Fibroblast of skin of left biceps (primary cell): ENCODE results near the gene STRN4.

Source experiments
- DNase-seq, 2 experiments: peaks; one replicate each; pipeline ENCODE4 v3.0.0-alpha.2; 2013; ENCODE audit warnings: low read depth in 2 of 2

The STRN4 gene

DNA sequence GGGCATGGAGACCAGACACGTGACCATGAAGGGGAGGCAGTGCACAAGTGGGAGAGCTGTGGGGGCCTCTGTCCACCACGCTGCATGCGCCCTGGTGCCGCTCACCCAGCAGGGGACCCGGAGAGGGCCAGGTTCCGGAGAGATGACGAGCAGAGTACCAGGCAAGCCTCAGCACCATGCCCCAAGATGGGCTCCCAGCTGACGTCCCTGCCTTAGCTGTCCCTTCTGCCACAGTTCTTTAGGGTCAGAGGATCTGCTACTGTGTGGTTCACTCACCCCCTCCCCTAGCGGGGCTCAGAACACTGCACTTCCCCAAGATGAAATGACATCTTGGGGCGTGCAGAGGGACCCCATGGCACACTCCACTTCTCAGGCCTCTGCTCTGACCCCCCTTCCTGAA is 19.7 kb downstream of the STRN4 start:
- DNase-seq = no peak

DNA sequence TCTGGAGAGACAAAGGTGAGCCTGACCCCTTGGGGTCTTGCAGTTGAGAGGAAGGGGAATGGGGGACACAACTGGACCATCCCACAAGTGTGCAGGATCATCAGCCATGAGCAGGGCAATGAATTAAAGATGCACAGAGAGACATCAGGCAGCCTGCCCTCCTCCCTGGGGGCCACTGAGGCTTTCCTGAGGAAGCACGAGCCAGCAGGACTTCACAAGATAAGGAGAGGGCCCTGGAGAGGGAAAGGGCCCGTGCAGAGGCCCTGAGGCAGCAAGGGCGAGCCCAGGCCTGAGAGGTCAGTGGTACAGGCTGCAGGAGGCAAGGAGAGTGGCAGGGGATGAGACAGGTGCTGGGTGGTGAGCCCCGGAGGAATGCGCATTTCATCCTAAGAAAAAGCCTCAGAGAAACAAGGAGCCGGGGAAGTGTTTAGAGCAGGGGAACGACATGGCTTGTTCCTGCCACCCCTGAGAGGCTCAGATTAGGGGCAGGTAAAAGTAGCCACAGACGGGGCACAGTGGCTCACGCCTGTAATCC is 20.3 kb downstream of the STRN4 start:
- DNase-seq = no peak

DNA sequence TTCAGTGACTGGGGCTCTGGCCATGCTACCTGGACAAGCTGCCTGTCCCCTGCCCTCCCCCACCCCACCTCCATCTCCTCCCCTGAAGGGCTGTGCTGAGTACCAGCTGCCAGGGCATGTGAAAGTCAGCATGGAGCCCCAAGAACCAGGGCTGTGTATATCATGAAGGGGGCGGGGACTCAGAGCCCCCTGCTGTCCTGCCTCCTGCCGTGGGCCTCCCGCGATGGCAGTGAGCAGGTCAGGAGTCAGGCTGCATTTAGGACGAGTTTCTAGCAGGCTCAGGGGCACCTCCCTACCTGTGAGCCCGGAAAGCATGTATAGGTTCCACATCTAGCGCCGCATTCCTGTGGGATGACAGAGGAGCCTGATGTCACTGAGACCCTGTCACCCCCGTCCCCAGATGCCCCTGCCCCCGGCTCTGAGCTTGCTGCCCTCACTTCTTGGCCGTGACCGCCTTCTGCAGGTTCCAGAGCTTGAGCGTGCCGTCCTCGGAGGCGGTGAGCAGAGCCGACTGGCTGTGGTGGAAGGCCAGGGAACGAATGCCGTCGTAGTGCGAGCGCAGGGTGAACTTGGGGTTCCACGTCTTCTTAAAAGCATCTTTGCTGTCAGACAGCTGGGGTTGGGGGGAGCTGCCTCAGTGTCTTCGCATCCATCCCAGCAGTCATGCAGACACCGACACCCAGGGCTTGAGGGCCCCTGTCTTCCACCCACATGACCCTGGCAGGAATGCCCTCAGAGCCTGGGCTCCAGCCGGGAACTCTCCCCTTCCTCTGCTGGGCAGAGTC is 21.0 kb downstream of the STRN4 start:
- DNase-seq = no peak

DNA sequence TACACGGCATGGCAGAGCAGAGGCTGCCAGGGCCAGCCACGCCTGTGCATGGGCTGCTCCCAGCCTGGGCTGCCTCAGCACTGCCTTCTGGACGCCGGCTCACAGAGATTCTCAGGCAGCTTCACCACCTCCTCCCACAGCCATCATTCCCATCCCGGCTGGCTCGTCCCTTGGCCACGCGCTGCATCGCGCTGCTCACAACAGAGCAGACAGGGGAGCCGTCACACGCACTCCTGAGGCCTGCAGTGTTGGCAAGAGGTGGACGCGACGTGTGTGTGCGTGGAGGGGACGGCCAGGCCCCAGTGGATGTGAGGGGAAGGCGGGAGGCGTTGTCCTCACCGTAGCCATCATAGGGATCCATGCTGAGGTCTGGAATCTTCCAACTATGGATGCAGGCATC is 21.8 kb downstream of the STRN4 start:
- no peak for DNase-seq

DNA sequence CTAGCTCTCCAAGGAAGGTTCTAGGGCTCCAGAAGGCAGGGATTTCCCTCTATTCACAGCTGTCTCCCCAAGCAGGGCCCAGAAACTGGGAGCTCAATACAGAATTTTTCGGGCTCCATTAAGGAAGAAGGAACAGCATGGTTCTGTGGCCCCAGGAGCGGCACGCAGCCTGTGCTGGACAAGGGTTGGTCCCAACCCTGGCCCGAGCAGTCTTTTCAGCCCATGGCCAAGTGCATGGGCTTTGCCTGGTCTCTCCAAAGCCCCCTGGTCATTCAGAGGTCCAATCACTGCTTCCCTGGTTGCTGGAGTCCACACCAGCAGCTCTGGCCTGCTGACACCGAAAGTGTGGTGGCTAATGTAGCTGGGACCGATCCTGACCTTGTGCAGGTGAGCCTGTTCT is 22.8 kb downstream of the STRN4 start:
- no peak for DNase-seq

DNA sequence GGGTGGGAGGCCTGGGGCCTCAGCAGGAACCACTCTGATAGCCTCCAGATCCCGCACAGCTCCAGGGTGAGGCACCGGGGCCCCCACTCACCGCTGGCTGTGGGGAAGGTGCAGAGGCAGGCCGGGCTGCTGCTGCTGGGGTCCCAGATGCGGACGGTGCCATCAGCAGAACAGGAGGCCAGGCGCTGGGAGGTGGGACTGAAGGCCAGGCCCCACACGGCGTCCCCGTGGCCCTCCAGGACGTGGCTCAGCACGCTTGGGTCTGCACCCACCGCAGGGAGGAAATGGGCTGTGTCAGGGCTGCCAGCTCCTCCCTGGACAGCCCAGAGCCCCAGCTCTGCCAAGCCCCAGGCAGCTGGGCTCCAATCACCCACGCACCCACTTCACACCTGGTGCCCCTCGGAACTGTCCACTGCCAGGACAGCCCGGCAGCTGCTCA is 23.2 kb downstream of the STRN4 start:
- DNase-seq = no peak

DNA sequence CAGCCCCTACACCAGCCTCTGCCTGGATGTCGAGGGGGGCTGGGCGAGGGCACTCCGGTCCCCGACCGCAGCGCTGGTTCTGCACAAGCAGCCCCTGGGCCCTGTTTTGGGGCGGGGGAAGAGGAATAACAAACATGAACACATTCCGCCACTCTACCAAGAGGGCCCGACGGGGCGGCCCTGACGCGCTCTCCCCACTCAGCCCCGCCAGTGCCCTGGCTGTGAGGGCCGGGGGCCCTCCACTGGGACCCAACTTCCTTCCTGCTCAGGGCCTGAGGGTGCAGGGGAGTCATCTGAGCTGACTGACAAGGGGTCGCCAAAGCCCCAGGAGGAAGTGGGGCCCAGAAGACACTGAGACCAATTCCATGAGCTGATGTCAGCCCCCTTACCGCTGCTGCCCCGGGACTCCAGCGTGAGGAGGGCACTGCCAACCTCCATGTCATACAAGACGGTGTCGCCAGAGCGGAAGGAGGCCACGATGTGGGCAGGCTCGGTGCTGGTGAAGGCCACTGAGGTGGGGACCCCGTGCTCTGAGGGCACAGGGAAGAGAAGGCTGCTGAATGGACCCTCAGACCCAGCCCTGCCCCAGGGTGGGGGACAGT is 23.7 kb downstream of the STRN4 start:
- DNase-seq = no peak

DNA sequence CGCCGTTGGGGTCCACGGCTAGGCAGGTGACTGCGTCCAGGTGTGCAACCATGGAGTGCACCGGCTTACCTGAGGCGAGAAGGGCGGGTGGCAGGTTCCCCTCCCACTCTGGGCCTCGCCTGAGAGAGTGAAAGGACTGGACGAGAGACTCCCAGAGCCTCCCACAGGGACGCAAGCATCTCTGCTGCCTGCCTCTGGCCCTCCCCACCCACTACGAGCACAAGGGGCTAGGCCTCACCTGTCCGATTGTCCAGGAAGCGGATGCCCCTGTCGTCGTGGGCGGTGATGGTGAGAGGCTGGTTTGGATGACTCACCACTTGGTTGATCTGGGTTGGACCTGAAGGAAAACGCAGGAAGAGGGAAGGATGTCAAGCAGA is 24.3 kb downstream of the STRN4 start:
- no peak for DNase-seq

DNA sequence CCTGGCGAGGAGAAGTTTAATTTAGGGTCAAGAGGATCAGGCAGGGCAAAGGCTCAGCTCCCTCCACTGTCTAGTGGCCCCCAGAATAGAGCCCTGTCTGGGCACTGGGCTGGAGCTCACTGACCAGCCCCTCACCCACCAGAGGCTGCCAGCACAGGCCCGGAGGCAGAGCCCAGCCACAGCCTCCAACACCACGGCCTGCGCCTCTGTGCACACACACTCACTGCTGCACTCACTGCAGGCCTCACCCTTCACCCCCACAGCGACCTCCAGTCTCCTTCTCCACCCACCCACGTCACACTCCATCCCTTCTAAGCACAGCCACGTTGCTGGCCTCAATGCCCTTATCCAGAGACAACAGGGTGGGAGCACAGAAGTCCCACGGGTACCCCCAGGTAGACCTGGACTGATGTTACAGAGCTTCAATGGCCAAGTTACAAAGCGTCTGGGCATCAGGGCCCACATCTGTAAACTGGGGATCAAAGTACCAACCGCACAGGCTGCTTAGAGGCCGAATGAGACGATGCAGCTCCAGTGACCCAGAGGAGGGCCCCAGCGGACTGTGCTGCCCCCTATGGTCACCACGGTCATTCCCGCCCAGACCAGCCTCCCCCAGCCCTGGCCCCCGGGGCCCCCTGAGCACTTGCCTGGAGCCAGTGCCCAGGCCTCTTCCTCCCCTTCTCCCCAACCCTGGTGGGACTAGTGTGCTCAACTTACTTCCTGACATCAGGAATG is 24.8 kb downstream of the STRN4 start:
- DNase-seq = no peak

DNA sequence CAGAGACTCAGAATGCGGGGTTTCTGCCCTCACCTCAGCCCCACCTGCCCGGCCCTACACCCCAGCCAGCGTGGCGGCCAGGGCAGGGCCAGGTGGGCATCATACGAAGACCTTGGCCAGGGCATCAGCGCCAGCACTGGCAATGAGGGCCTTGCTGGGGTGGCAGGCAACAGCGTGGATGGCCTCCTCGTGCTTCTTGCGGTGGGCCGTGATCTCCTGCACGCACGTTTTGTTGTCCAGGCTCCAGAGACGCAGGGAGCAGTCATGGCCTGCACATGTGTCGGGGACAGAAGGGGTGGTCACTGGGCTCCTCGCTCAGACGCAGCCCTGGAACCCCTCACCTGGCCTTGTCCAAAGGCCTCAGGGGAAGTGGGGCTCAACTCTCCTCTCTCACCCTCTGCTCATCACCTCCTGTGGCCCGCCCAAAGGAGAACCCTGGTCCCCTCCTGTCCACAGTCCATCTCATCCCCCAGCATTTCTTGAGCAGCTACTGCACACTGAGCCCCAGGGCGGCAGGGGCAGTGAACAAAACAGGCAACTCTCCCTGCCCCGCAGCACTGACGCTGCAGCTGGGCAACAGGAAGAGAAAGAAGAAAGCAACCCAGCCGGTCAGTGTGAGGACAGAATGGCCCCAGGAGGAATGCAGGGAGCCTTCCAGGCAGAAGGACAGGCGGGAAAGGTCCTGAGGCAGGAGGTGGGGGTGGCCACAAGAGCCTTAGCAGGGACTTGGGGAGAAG is 25.6 kb downstream of the STRN4 start:
- no peak for DNase-seq

DNA sequence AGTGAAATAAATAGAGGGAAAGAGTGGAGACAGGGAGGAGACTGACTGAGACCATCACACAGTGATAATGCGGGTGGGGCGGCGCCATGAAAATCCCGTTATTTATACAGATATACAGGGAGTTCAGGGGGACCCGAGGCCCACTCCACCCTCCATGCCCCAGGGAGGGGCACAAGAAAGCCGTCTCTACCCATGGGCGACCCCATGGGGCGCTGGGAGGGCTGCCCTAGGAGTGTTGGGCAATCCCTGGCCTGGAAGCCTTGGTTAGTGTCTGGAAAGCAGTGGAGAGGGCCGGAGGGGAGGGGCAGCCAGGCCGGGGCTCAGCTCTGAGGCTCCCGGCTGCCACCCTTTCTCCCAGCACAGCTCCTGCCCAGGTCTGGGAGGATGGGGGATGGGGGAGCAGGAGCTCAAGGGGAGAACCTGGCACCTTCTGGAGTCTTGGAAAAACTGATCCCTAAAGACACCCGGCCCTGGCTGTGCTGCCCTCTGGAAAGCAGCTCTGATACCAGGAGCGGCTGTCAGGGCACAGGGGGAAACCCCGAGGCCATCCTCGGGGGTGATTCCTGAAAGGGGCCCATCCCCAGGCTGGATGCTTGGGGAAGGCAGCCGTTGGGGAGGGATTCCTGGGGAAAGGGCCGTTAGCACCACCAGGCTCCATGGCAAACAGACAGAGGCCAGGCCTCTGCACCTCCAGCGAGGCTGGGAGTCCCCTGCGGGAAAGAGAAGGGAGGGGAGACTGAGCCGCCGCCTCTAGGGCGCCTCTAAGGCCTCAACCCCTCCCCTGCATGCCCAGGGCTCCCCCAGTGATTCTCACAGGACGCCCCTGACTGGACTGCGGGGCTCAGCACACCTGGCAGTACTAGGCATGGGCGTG is 26.4 kb downstream of the STRN4 start:
- no peak for DNase-seq

DNA sequence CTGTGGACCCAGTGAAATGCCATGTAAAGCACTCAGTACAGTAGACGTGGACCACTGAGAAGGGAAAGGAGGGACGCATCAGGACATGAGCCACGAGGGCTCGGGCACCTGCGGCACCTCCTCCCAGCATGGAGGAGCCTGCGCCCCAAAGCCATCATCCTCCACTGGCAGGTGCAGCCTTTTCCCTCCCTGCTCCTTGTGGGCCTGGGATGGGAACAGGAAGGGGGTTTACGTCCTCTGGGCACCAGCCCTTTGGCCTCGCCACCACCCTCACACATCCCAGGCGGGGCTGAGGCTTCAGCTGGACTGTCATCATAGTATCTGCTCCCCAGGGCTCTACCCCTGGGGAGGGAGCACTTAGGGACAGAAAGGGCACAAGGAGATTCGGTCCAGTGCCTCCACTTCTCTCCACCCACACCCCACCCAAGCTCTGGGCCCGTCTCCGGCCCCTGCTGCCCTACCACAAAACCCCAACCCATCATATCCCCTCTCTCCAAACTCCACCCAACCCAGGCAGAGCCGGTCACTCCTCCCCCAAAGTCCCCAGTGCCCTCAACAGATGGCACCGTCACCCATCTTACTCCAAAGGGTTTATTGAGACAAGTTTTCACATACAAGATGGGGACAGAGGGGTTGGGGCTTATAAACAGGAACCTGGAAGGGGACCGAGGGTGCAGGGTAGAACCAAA is 27.2 kb downstream of the STRN4 start:
- no peak for DNase-seq

DNA sequence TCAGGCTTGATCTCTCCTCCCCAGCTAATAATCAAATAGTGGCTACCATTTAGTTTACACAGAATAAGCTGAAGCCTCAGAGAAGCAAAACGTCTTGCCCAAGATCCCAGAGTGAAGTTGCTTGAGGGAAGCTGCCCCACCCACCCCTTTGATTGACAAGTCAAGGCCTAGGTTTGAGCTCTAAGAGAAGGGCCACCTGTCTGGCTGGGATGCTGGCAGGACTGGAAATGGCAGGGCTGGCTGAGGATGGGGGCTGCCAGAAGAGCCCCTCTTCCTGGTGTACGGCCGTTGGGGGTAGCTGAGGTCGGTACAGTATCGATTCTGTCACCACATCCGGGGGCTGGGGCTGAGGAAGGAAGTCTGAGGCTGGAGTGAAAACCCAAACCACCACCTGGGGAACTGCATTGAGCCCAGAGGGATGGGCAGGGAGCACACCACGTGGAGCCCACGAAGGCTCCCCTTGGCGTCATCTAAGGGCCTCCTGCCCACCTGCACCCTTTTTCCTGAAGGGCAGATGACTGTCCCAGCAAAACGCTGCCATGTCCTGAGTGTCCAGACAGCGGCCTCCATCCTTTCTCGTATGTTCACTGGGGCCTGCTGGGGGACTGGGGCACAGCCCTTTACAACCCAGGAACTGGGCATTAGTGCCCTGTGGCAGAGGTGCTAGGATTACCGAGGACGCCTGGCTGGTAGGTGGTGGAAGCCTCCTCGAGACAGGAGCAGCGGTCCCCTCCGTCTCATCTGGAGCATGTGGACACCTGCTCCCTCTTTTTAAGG is 27.9 kb downstream of the STRN4 start:
- no peak for DNase-seq

DNA sequence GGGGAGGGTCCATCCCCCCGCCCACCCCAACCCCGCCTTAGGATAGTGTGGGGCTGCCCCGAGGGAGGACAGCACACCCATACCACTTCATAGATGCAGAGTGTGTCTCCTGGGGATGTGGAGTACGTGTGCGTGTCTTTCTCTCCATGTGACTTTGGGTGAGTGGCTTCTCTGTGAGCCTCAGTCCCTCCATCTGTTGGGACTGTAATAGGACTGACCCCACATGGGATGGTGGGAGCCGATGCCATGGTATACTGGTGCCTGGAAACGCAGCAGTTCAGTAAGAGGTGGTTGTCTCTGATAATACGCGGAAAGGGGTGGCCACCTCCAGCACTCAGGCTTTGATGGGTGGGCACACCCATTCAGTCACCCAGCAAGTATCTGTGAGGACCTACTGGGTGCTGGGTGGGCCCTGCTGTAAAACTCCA is 28.5 kb downstream of the STRN4 start:
- no peak for DNase-seq

DNA sequence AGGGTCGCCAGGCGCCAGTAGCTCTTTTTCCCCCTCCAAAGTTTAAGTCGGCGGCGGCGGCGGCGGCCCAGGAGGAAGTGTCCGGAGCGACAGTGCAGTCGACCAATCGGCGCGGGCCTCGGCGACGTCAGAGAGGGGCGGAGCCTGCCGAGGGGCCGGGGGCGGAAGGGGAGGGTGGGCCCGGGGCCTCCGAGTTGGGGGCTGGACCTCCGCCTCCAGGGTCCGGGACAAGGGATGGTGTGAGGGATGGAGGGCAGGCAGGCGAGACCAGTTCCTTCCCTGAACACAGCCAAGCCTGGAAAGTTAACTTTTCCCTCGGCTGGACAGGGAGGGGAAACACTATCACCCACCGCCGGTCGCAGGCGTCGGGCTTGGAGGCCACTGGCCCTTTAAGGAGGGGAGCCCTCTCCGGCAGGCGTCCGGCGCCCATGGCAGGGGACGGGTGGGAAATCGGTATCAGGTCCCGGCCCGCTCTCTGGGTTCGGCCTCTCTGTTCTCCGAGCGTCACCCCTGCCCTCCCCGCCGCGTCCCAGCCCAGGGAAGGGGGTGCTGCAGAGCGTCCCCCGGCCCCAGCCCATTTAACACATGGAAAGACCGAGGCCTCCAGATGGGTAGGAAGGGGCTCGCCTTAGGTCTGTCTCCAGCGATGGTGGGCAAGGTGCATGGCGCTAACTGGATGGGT is 29.1 kb downstream of the STRN4 start, which contains the start of gene PRKD2:
Gene PRKD2, minus strand, starts transcription at position 81 of the 682 bp plus-strand sequence. CDS start 744 bp downstream, outside the sequence.
- DNase-seq = peak; percentile 52 to 61

DNA sequence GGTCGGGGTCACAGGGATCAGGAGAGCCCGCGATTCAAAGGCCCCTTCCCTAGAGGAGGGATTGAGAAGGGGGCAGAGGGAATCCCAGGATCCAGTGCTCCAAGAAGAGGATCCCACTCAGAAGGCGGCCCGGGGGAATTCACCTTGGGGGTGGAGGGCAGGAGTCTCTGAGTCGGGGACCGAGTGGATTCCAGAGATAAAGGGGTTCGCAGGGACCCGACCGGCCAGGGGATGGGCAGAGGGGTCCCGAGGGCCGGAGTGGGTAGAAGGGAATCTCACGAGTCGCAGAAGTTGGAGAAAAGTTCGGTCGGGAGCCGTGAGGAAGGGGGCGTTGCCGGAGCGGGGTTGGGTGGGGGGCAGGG is 29.6 kb downstream of the STRN4 start:
- DNase-seq = no peak

DNA sequence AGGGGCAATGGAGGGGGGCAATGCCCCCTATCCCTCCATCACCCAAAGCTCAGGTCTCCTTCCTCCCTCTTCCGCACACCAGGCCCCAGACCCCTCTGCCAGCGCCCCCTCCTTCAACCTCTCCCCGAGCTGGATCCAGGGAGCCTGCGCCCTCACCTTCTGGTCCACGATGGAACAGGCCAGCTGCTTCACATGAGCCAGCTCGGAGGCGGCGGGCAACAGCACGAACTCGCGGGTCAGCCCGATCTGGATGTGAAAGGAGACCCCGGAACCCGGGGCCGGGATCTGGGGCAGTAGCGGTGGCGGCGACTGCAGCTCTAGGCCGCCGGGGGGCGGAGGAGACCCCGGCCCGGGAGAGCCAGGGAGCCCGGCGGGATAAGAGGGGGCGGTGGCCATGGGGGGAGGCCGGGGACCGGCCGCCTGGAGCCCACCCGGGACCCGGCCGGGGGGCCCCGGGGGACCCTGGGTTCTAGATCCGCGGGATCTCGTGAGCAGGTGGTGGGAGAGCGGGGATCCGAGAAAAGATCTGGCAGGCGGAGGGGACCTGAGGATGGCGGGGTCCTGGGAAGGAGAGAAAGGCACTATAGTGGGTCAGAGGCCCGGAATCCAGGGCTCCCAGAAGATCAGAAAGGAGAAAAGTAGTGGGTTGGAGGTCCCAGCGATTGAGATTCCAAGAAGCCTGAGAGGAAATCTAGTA is 30.1 kb downstream of the STRN4 start:
- no peak for DNase-seq

DNA sequence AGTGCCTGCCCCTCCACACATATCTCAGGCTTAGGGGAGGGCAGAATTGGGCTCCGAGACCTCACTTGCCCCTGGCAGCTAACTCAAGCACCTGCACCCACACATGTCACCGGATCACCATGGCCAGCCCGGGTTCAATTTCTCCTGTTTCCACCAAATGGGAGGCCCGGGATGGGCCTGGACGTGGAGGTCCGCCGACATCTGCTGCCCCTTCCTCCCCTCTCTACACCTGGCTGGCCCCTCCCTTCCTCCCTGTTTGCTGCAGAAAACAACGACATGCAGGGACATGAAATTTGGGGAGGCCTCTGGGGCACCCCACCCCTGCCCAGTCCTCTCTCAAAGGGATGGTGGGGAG is 30.7 kb downstream of the STRN4 start:
- no peak for DNase-seq
